Mucosa of rectum (tissue), 2 donors: ENCODE results near the gene PARD3.

Experiments used
- H3K27ac ChIP-seq, 2 donors: one replicate each; pipeline ENCODE4 v1.7.0; 2013; ENCODE audit warnings: inconsistent platforms in 2 of 2, low read depth in 2 of 2, low read length in 2 of 2
- H3K27me3 ChIP-seq, 2 donors: one replicate each; pipeline ENCODE4 v1.7.0; 2013; ENCODE audit warnings: low read length in 2 of 2; ENCODE audit not compliant: control insufficient read depth in 2 of 2, insufficient read depth in 2 of 2
- H3K36me3 ChIP-seq, 2 donors: one replicate each; pipeline ENCODE4 v1.7.0; 2013; ENCODE audit warnings: low read length in 2 of 2; ENCODE audit not compliant: control insufficient read depth in 2 of 2, insufficient read depth in 2 of 2
- H3K4me1 ChIP-seq, 2 donors: one replicate each; pipeline ENCODE4 v1.7.0; 2013; ENCODE audit warnings: low read length in 2 of 2, mild to moderate bottlenecking in 1 of 2; ENCODE audit not compliant: control insufficient read depth in 2 of 2, insufficient read depth in 2 of 2
- H3K4me3 ChIP-seq, 2 donors: one replicate each; pipeline ENCODE4 v1.7.0; 2013; ENCODE audit warnings: low read length in 2 of 2
- H3K9ac ChIP-seq, 2 donors: one replicate each; pipeline ENCODE4 v1.7.0; 2013; ENCODE audit warnings: low read length in 2 of 2, low read depth in 1 of 2, mild to moderate bottlenecking in 1 of 2
- H3K9me3 ChIP-seq, 2 donors: one replicate each; pipeline ENCODE4 v1.7.0; 2013; ENCODE audit warnings: low read length in 2 of 2; ENCODE audit not compliant: control insufficient read depth in 2 of 2
- donor health status: healthy.
- donor health status: Normal muscosa, but diverticular disease.

PARD3 gene

GRCh38 chr10:34526758-34527730, 288.1 kb downstream of the PARD3 start:
- Histone ChIP-seq H3K9ac (no peak overlapping the region), H3K9me3 (no peaks in the 10 kb centered on the region), H3K4me1 (no peaks in the 10 kb centered on the region), H3K27me3 (no peaks in the 10 kb centered on the region), H3K36me3 (no peaks in the 10 kb centered on the region), H3K27ac (peak overlapping the region; percentile 5 to 29), H3K4me3 (no peak overlapping the region)

GRCh38 chr10:34526186-34526585, 288.9 kb downstream of the PARD3 start:
- H3K36me3 ChIP-seq: no peaks in the 10 kb centered on the region
- no peak overlapping the region for H3K9ac ChIP-seq
- no peaks in the 10 kb centered on the region for H3K4me1 ChIP-seq
- no peaks in the 10 kb centered on the region for H3K9me3 ChIP-seq
- no peak overlapping the region for H3K4me3 ChIP-seq
- no peaks in the 10 kb centered on the region for H3K27me3 ChIP-seq
- peak overlapping the region; percentile 5 to 29 for H3K27ac ChIP-seq

- Histone ChIP-seq H3K4me3 (no peak overlapping the region), H3K9me3 (no peaks in the 10 kb centered on the region), H3K36me3 (no peaks in the 10 kb centered on the region), H3K27me3 (no peaks in the 10 kb centered on the region), H3K4me1 (no peaks in the 10 kb centered on the region), H3K9ac (no peak overlapping the region), H3K27ac (no peak overlapping the region)
Observed at GRCh38 chr10:34524369-34525091, 290.6 kb downstream of the PARD3 start.

GRCh38 chr10:34523017-34523767, 291.9 kb downstream of the PARD3 start:
- Histone ChIP-seq H3K4me1 (no peaks in the 10 kb centered on the region), H3K9me3 (no peaks in the 10 kb centered on the region), H3K4me3 (no peak overlapping the region), H3K9ac (no peak overlapping the region), H3K27ac (no peak overlapping the region), H3K36me3 (no peaks in the 10 kb centered on the region), H3K27me3 (no peaks in the 10 kb centered on the region)

GRCh38 chr10:34522546-34522945, 292.6 kb downstream of the PARD3 start:
- Histone ChIP-seq H3K36me3 (no peaks in the 10 kb centered on the region), H3K27me3 (no peaks in the 10 kb centered on the region), H3K9ac (no peak overlapping the region), H3K4me3 (no peak overlapping the region), H3K27ac (no peak overlapping the region), H3K9me3 (no peaks in the 10 kb centered on the region), H3K4me1 (no peaks in the 10 kb centered on the region)

- H3K9me3 ChIP-seq: no peaks in the 10 kb centered on the region
- H3K4me1 ChIP-seq: no peaks in the 10 kb centered on the region
- H3K9ac ChIP-seq: no peak overlapping the region
- H3K36me3 ChIP-seq: no peaks in the 10 kb centered on the region
- H3K27ac ChIP-seq: no peak overlapping the region
- H3K27me3 ChIP-seq: no peaks in the 10 kb centered on the region
- H3K4me3 ChIP-seq: no peak overlapping the region
Observed at GRCh38 chr10:34520510-34520909, 294.6 kb downstream of the PARD3 start.

GRCh38 chr10:34520084-34520483, 295.0 kb downstream of the PARD3 start:
- H3K27ac ChIP-seq: no peak overlapping the region
- no peaks in the 10 kb centered on the region for H3K9me3 ChIP-seq
- no peaks in the 10 kb centered on the region for H3K27me3 ChIP-seq
- H3K4me1 ChIP-seq: no peaks in the 10 kb centered on the region
- no peak overlapping the region for H3K4me3 ChIP-seq
- H3K36me3 ChIP-seq: no peaks in the 10 kb centered on the region
- H3K9ac ChIP-seq: no peak overlapping the region

- H3K9ac ChIP-seq: no peak overlapping the region
- no peak overlapping the region for H3K4me3 ChIP-seq
- no peak overlapping the region for H3K27ac ChIP-seq
- H3K27me3 ChIP-seq: no peaks in the 10 kb centered on the region
- H3K36me3 ChIP-seq: peaks cover 0 to 6% of the 10 kb centered on the region in 2 donors
- H3K9me3 ChIP-seq: no peaks in the 10 kb centered on the region
- no peaks in the 10 kb centered on the region for H3K4me1 ChIP-seq
Observed at GRCh38 chr10:34514290-34514689, 300.8 kb downstream of the PARD3 start.

- Histone ChIP-seq H3K27ac (no peak overlapping the region), H3K27me3 (no peaks in the 10 kb centered on the region), H3K36me3 (peaks cover 0 to 6% of the 10 kb centered on the region in 2 donors), H3K9ac (no peak overlapping the region), H3K9me3 (no peaks in the 10 kb centered on the region), H3K4me3 (no peak overlapping the region), H3K4me1 (no peaks in the 10 kb centered on the region)
Observed at GRCh38 chr10:34513636-34514035, 301.5 kb downstream of the PARD3 start.

GRCh38 chr10:34507217-34507616, 307.9 kb downstream of the PARD3 start:
- Histone ChIP-seq H3K36me3 (no peaks in the 10 kb centered on the region), H3K4me1 (no peaks in the 10 kb centered on the region), H3K27ac (no peak overlapping the region)

More at GRCh38 chr10:34507217-34507616, 307.9 kb downstream of the PARD3 start:
- H3K27me3 ChIP-seq: no peaks in the 10 kb centered on the region
- H3K4me3 ChIP-seq: no peak overlapping the region
- no peaks in the 10 kb centered on the region for H3K9me3 ChIP-seq
- H3K9ac ChIP-seq: no peak overlapping the region
